H1 (cell line): ENCODE results near the gene STX10.

Experiments
- CTCF ChIP-seq, 3 experiments: IDR thresholded peaks; 1 replicate in 2 of 3; 2 replicates in 1 of 3; pipeline versions ENCODE4 v1.5.1 to v1.6.1; 2011; ENCODE audit warnings: low read length in 3 of 3, mild to moderate bottlenecking in 3 of 3, inconsistent platforms in 2 of 3, low read depth in 1 of 3, moderate library complexity in 1 of 3; ENCODE audit not compliant: insufficient read depth in 1 of 3; ENCODE audit errors: control extremely low read depth in 1 of 3
- POLR2A ChIP-seq, 2 experiments: IDR thresholded peaks; 1 replicate in 1 of 2; 2 replicates in 1 of 2; pipeline ENCODE4 v1.6.1; 2011; ENCODE audit warnings: low read depth in 2 of 2, low read length in 2 of 2, mild to moderate bottlenecking in 2 of 2; ENCODE audit errors: control extremely low read depth in 1 of 2
- POLR2AphosphoS5 ChIP-seq: IDR thresholded peaks from 2 replicates; pipeline ENCODE4 v1.6.1; 2011; ENCODE audit warnings: low read depth, low read length
- RFX5 ChIP-seq: IDR thresholded peaks from 2 replicates; pipeline ENCODE4 v1.6.1; 2011; ENCODE audit warnings: low read depth, low read length, improper control_type of control experiment, borderline replicate concordance
- SP1 ChIP-seq: IDR thresholded peaks from 2 replicates; pipeline ENCODE4 v1.6.1; 2011; ENCODE audit warnings: low read depth, low read length
- SP2 ChIP-seq: IDR thresholded peaks from 2 replicates; pipeline ENCODE4 v1.6.1; 2012; ENCODE audit warnings: mild to moderate bottlenecking, low read length, inconsistent platforms
- TAF1 ChIP-seq: IDR thresholded peaks from 2 replicates; pipeline ENCODE4 v1.6.1; 2011; ENCODE audit warnings: mild to moderate bottlenecking, low read depth, low read length
- TF ChIP-seq, protein P1 (sequence below): IDR thresholded peaks from 2 replicates; pipeline ENCODE4 v1.6.1; 2012; ENCODE audit warnings: inconsistent platforms

DNA sequence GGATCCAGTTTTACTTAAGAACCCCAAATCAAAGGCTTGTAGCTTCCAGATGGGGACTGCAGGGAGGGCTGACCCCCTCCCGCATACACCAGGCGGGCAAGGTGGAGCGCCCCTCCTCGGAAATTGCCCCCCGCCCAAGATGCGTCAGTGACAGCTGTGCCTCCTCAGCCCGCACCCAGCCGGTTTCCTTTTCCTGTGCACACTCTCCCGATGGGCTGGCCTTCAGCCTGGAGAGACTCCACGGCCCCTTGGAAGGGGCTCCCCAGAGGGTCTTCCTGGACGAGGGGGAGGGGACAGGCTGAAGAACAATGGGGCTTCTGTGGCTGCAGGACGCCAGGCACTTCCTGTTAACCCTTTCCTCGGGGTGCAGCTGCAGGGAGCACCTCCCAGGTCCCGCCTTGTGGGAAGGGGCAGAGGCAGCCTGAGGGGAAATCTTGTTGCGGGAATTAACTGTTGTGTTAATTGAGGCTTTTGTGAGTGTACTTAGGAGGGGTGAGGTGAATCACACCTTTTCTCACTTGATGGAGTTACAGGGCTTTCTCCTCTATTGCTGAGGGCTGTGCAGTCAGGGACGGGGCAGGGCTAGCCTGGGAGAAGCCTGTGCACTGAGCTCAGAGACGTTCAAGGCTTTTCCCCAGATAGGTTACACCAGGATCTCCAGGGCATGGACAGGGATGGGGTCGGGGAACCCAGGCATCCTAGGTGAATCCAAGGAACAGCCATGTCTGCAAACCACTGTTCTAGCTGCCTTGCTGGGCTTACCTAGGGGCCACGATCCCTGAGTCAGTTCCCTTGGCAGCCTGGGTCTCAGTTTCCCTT, 14.4 kb upstream of the STX10 start:
- TF ChIP-seq CTCF (IDR thresholded peaks at IDR 0.05; ENCODE audit: control extremely low read depth in 1 of 3, insufficient read depth in 1 of 3, low read depth in 1 of 3, low read length in 3 of 3), result no peak
- TF ChIP-seq, protein P1, sequence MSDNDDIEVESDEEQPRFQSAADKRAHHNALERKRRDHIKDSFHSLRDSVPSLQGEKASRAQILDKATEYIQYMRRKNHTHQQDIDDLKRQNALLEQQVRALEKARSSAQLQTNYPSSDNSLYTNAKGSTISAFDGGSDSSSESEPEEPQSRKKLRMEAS, result peak; percentile 73
- no peak for TF ChIP-seq SP2
- TF ChIP-seq POLR2A (IDR thresholded peaks at IDR 0.05; ENCODE audit: control extremely low read depth in 1 of 2, low read depth in 2 of 2, low read length in 2 of 2), result peak; percentile 41 to 65; a peak in 2 of 3 replicates
- peak; percentile 84 for TF ChIP-seq SP1
- peak; percentile 75 for TF ChIP-seq POLR2AphosphoS5
- no peak for TF ChIP-seq RFX5
- peak; percentile 63 for TF ChIP-seq TAF1
